ENCODE measurements around the gene CCT8. TPM values are rescaled to one million over a fixed set of nuclear protein-coding genes. Genes with fewer than 3 reads are reported as not detected.

CCT8 gene
- total and polyA plus RNA-seq, 10 of the 15 experiments (the other 5 are each of a cell fraction or from before 2014, with no cell fraction given), result 321 to 696 (median 471) TPM

DNA sequence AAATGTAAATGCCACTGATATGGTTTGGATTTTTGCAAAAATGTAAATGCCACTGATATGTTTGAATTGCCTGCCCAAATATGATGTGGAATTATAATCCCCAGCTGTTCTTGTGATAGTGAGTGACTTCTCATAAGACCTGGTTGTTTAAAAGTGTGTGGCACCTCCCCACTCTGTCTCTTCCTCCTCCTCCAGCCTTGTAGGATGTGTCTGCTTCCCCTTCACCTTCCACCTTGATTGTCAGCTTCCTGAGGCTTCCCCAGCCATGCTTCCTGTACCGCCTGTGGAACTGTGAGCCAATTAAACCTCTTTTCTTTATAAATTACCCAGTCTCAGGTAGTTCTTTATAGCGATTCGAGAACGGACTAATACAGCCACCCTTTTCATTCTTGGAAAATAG is 1.3 kb upstream of the CCT8 start:
- H4K20me1 ChIP-seq (ENCODE audit: control insufficient read depth, insufficient read depth), result peaks cover 6% of the 10 kb centered on the region; the same call in 1 of the 2 replicates
- in situ Hi-C loops (cut with MboI) (loop anchor here (5.0 kb wide), 1 partner anchor 233 kb away; no protein-coding TSS in a partner anchor), intact Hi-C loops (cut with micrococcal nuclease; ENCODE audit: unreplicated experiment) (loop anchor here (5.0 kb wide), 2 partner anchors 52 to 82 kb away; partner anchors contain the start of genes LTN1 and USP16)
- H3K9ac ChIP-seq (ENCODE audit: control insufficient read depth, insufficient read depth, low read length), result no peak overlapping the region
- TF ChIP-seq, protein P1, sequence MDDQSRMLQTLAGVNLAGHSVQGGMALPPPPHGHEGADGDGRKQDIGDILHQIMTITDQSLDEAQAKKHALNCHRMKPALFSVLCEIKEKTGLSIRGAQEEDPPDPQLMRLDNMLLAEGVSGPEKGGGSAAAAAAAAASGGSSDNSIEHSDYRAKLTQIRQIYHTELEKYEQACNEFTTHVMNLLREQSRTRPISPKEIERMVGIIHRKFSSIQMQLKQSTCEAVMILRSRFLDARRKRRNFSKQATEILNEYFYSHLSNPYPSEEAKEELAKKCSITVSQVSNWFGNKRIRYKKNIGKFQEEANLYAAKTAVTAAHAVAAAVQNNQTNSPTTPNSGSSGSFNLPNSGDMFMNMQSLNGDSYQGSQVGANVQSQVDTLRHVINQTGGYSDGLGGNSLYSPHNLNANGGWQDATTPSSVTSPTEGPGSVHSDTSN (IDR thresholded peaks at IDR 0.05; ENCODE audit: insufficient replicate concordance, low read depth, low read length), result no peak
- no peak for TF ChIP-seq ZNF24 (IDR thresholded peaks at IDR 0.05)
- no peak for TF ChIP-seq IKZF1 (conservative IDR thresholded peaks at IDR 0.05)
- TF ChIP-seq KDM1A (IDR thresholded peaks at IDR 0.05; ENCODE audit: borderline replicate concordance), result no peak
- TF ChIP-seq LARP7 (IDR thresholded peaks at IDR 0.05), result no peak
- no peak for TF ChIP-seq SIX5 (IDR thresholded peaks at IDR 0.05; ENCODE audit: low read depth, low read length, severe bottlenecking)
- no peak for TF ChIP-seq EGR1 (IDR thresholded peaks at IDR 0.05; ENCODE audit: borderline replicate concordance in 1 of 2, low read depth in 2 of 2, low read length in 2 of 2)
- TF ChIP-seq ZNF687 (IDR thresholded peaks at IDR 0.05), result no peak
- no peak for TF ChIP-seq NBN (IDR thresholded peaks at IDR 0.05)
- no peak for TF ChIP-seq KAT2A (conservative IDR thresholded peaks at IDR 0.05; ENCODE audit: control insufficient read depth, low read depth, low read length)
- TF ChIP-seq PRDM15 (CRISPR knock-in tag; IDR thresholded peaks at IDR 0.05), result no peak
- no peak for TF ChIP-seq NFYA (IDR thresholded peaks at IDR 0.05; ENCODE audit: borderline replicate concordance, low read depth, low read length)
- no peak for TF ChIP-seq RFX5 (IDR thresholded peaks at IDR 0.05; ENCODE audit: low read depth, low read length)
- ATAC-seq, result no peak
- SMC1A ChIA-PET (ENCODE audit: uncharacterized antibody, unreplicated experiment), result interaction anchor here (0.8 to 1.8 kb wide), 4 partner anchors 51 to 213 kb away, joined by 3 to 5 read pairs (median 4); partner anchors contain the start of gene LTN1
- peaks cover 2% of the 10 kb centered on the region; the same call in 1 of the 3 replicates for H3K9me3 ChIP-seq (replicated peaks; ENCODE audit: control insufficient read depth, insufficient read depth, low read length)
- 74% methylated on average over 4 of the region's 4 CpGs for WGBS (ENCODE audit: insufficient coverage, insufficient replicate concordance, low lambda C conversion rate, missing lambda C conversion rate)
- CTCF ChIA-PET, result interaction anchor here (0.7 to 3.6 kb wide), 4 partner anchors 50 to 297 kb away, joined by 3 to 19 read pairs (median 4); partner anchors contain the start of genes BACH1 and USP16
- H3K27me3 ChIP-seq (replicated peaks in 1 of 2; ENCODE audit: control insufficient read depth in 2 of 2, insufficient read depth in 2 of 2, low read length in 1 of 2), result no peaks in the 10 kb centered on the region
- H3K79me2 ChIP-seq (ENCODE audit: control insufficient read depth, insufficient read depth, low read length), result peaks cover 45% of the 10 kb centered on the region
- H3K4me1 ChIP-seq (ENCODE audit: control insufficient read depth, insufficient read depth, low read length), result peaks cover 11% of the 10 kb centered on the region
- no peak overlapping the region; the same call in 1 of the 2 replicates for H2AFZ ChIP-seq (ENCODE audit: control insufficient read depth, low read depth, low read length)
- no peak overlapping the region for H3K4me3 ChIP-seq
- RAD21 ChIA-PET (ENCODE audit: unreplicated experiment), result interaction anchor here (0.9 to 7.2 kb wide), 4 partner anchors 10 to 302 kb away, joined by 3 to 64 read pairs (median 4); partner anchors contain the start of genes BACH1 and USP16
- H3K27ac ChIP-seq (ENCODE audit: control insufficient read depth, insufficient read depth), result no peak overlapping the region
- H3K36me3 ChIP-seq (ENCODE audit: control insufficient read depth in 2 of 2, insufficient read depth in 2 of 2, low read length in 1 of 2), result no peaks in the 10 kb centered on the region; a peak in 1 of 4 replicates
- POLR2A ChIA-PET, result interaction anchor here (0.7 to 8.7 kb wide), 5 partner anchors 49 to 227 kb away, joined by 3 to 68 read pairs (median 3); partner anchors contain the start of gene RWDD2B
- DNase-seq (ENCODE audit: low read depth, low spot score), result no peak
- H3K4me2 ChIP-seq (ENCODE audit: control insufficient read depth, insufficient read depth), result no peak overlapping the region
- no TSS peak for BruUV-seq (replicated peaks)
- no peak for FAIRE-seq
